Thyroid gland (tissue), 4 donors: Measurements from ENCODE around the gene ARL9. TPM values are rescaled to one million over a fixed set of nuclear protein-coding genes. Genes with fewer than 3 reads are reported as not detected.

Source experiments
- DNase-seq, 2 donors: peaks; one replicate each; pipeline ENCODE4 v3.0.0-alpha.2; 2019
- H3K27ac ChIP-seq, 3 donors: fragments of 200-600 bp; sonication (generic); 1 replicate in 2 of 3; 2 replicates in 1 of 3; pipeline ENCODE4 v1.5.1; 2016 to 2019; ENCODE audit warnings: mild to moderate bottlenecking in 1 of 3, moderate library complexity in 1 of 3
- H3K27me3 ChIP-seq: fragments of 200-600 bp; sonication (generic); one replicate; pipeline ENCODE4 v1.5.1; 2019
- H3K36me3 ChIP-seq, 2 donors: fragments of 200-600 bp; sonication (generic); one replicate each; pipeline ENCODE4 v1.5.1; 2016 to 2019
- H3K4me1 ChIP-seq, 2 donors: fragments of 200-600 bp; sonication (generic); one replicate each; pipeline ENCODE4 v1.5.1; 2017 to 2019
- H3K4me3 ChIP-seq, 3 donors: fragments of 200-600 bp; sonication (generic); replicated peaks in 1 of 3; 1 replicate in 2 of 3; 2 replicates in 1 of 3; pipeline ENCODE4 v1.5.1; 2016; ENCODE audit warnings: mild to moderate bottlenecking in 1 of 3
- H3K9me3 ChIP-seq: fragments of 200-600 bp; sonication (generic); one replicate; pipeline ENCODE4 v1.5.1; 2017
- CTCF ChIP-seq, 6 experiments: fragments of 200-600 bp in 3 of 6; fragments of 450-650 bp in 3 of 6; sonication (generic) in 3 of 6; IDR thresholded peaks; one replicate each; pipeline ENCODE4 v1.5.1; 2016 to 2019; ENCODE audit warnings: antibody characterized with exemption in 6 of 6, mild to moderate bottlenecking in 2 of 6, inconsistent platforms in 1 of 6, moderate library complexity in 1 of 6
- POLR2A ChIP-seq, 2 donors: fragments of 450-650 bp; IDR thresholded peaks; one replicate each; pipeline ENCODE4 v1.6.1; 2017; ENCODE audit warnings: antibody characterized with exemption in 2 of 2, mild to moderate bottlenecking in 2 of 2, moderate library complexity in 1 of 2
- WGBS, 2 donors: methylation state at CpG; one replicate each; pipeline ENCODE4 v1.1.5; 2017; 5-methylcytosine and 5-hydroxymethylcytosine counted together
- intact Hi-C: fragments of 100-400 bp; cut with DNase I; formaldehyde crosslinking; loops from one replicate; pipeline ENCODE4 v1.15.1; 2023
- total RNA-seq, 4 donors: library from RNA; depleted of rRNA; stranded (reverse); fragments of >200 nt; gene quantifications; one replicate each; pipeline ENCODE4 v1.2.3, GENCODE V29; 2016

The ARL9 gene
- total RNA-seq = under 1 TPM in 1 of 4 donors, not detected in 3; 0.56 TPM

- peaks cover 9 to 17% of the 10 kb centered on the region in 2 donors for H3K36me3 ChIP-seq
- peaks cover 11% of the 10 kb centered on the region in 2 donors for H3K4me1 ChIP-seq
- TF ChIP-seq CTCF (IDR thresholded peaks at IDR 0.05) (no peak), POLR2A (IDR thresholded peaks at IDR 0.05) (no peak)
- peak within 1 kb of the TSS in 1 of 3 donors; percentile 1 for H3K27ac ChIP-seq
- no peaks in the 10 kb centered on the region for H3K9me3 ChIP-seq
- peak; percentile 62 to 64 for DNase-seq
- WGBS, 2 donors = 3 to 4% methylated on average over 35 to 50 of the region's 56 CpGs
- H3K4me3 ChIP-seq = peak within 1 kb of the TSS in 2 of 3 donors; percentile 2 to 45
- no peaks in the 10 kb centered on the region for H3K27me3 ChIP-seq
- intact Hi-C loops = no loop called here
Observed at GRCh38 chr4:56505269-56506130, at the start of gene ARL9. ARL9 (plus strand) TSS chr4:56505791; CDS start chr4:56505863, 72 bp downstream.

GRCh38 chr4:56460085-56460484, 45.5 kb upstream of the ARL9 start:
- no peak overlapping the region for H3K4me3 ChIP-seq
- WGBS, 2 donors = 88 to 91% methylated on average over 3 of the region's 3 CpGs

GRCh38 chr4:56462157-56462556, 43.4 kb upstream of the ARL9 start:
- Histone ChIP-seq H3K4me3 (no peak overlapping the region), H3K4me1 (peaks cover 11 to 12% of the 10 kb centered on the region in 2 donors), H3K27me3 (no peaks in the 10 kb centered on the region), H3K9me3 (no peaks in the 10 kb centered on the region), H3K27ac (no peak overlapping the region), H3K36me3 (peaks cover 0 to 3% of the 10 kb centered on the region in 2 donors)
- intact Hi-C loops = no loop called here
- TF ChIP-seq POLR2A (IDR thresholded peaks at IDR 0.05) (no peak), CTCF (IDR thresholded peaks at IDR 0.05) (no peak)
- DNase-seq = no peak

More at GRCh38 chr4:56460085-56460484, 45.5 kb upstream of the ARL9 start:
- no peaks in the 10 kb centered on the region for H3K9me3 ChIP-seq
- TF ChIP-seq POLR2A (IDR thresholded peaks at IDR 0.05) = no peak
- TF ChIP-seq CTCF (IDR thresholded peaks at IDR 0.05) = no peak
- no peaks in the 10 kb centered on the region for H3K27me3 ChIP-seq
- no peak overlapping the region for H3K27ac ChIP-seq
- no peak for DNase-seq
- H3K36me3 ChIP-seq = peaks cover 0 to 3% of the 10 kb centered on the region in 2 donors
- H3K4me1 ChIP-seq = peaks cover 0 to under 1% of the 10 kb centered on the region in 2 donors
- intact Hi-C loops = no loop called here

- intact Hi-C loops = no loop called here
Observed at GRCh38 chr4:56463711-56464110, 41.9 kb upstream of the ARL9 start.

More at GRCh38 chr4:56463711-56464110, 41.9 kb upstream of the ARL9 start:
- H3K27ac ChIP-seq = no peak overlapping the region
- DNase-seq = no peak
- no peak overlapping the region for H3K4me3 ChIP-seq
- H3K4me1 ChIP-seq = peaks cover 13 to 17% of the 10 kb centered on the region in 2 donors
- H3K36me3 ChIP-seq = peaks cover 0 to 3% of the 10 kb centered on the region in 2 donors
- H3K27me3 ChIP-seq = no peaks in the 10 kb centered on the region
- WGBS, 2 donors = 89 to 99% methylated on average over 5 of the region's 5 CpGs
- no peaks in the 10 kb centered on the region for H3K9me3 ChIP-seq
- TF ChIP-seq CTCF (IDR thresholded peaks at IDR 0.05) = no peak
- TF ChIP-seq POLR2A (IDR thresholded peaks at IDR 0.05) = no peak
